GM18498 (cell line): ENCODE data around the gene RAB11FIP3.
A peak's percentile ranks its signal among the peaks of the same experiment; 100 is the strongest.
"Not testable (repeated sequence)": the region's sequence is repeated elsewhere in the genome, so short reads cannot be mapped to it uniquely, and the experiment has no call there.

Experiments
- ATAC-seq: cut with Tn5 transposase; IDR thresholded peaks from one replicate; pipeline ENCODE4 v1.9.1; 2021; ENCODE audit warnings: mild to moderate bottlenecking, moderate library complexity; ENCODE audit not compliant: unreplicated experiment

Gene RAB11FIP3

GRCh38 chr16:425082-425718, at the start of gene RAB11FIP3:
RAB11FIP3 (plus strand) TSS chr16:425649; CDS start chr16:426007, 358 bp downstream.
- peak; percentile 91 for ATAC-seq

GRCh38 chr16:375927-376816, 49.3 kb upstream of the RAB11FIP3 start:
- ATAC-seq = no peak

- ATAC-seq = no peak
Observed at GRCh38 chr16:376817-377418, 48.5 kb upstream of the RAB11FIP3 start.

- no peak for ATAC-seq
Observed at GRCh38 chr16:377419-377951, 48.0 kb upstream of the RAB11FIP3 start.

GRCh38 chr16:378113-378820, 47.2 kb upstream of the RAB11FIP3 start:
- not testable (repeated sequence) for ATAC-seq

GRCh38 chr16:378821-379182, 46.6 kb upstream of the RAB11FIP3 start:
- no peak for ATAC-seq

GRCh38 chr16:379183-379960, 46.1 kb upstream of the RAB11FIP3 start:
- no peak for ATAC-seq

GRCh38 chr16:379961-380761, 45.3 kb upstream of the RAB11FIP3 start:
- ATAC-seq = no peak

GRCh38 chr16:380762-381011, 44.8 kb upstream of the RAB11FIP3 start:
- no peak for ATAC-seq

GRCh38 chr16:381012-381788, 44.2 kb upstream of the RAB11FIP3 start:
- peak; percentile 45 for ATAC-seq

GRCh38 chr16:381789-382717, 43.4 kb upstream of the RAB11FIP3 start, which contains the start of gene PGAP6:
PGAP6 (minus strand) TSS chr16:381978; CDS start chr16:381821, 157 bp downstream.
- peak; percentile 59 for ATAC-seq

GRCh38 chr16:383326-384051, 42.0 kb upstream of the RAB11FIP3 start:
- ATAC-seq = no peak

GRCh38 chr16:386641-387156, 38.8 kb upstream of the RAB11FIP3 start:
- ATAC-seq = no peak

- not testable (repeated sequence) for ATAC-seq
Observed at GRCh38 chr16:387761-388666, 37.4 kb upstream of the RAB11FIP3 start.

GRCh38 chr16:389352-389751, 36.1 kb upstream of the RAB11FIP3 start:
- ATAC-seq = no peak

- peak; percentile 48 for ATAC-seq
Observed at GRCh38 chr16:391885-392335, 33.5 kb upstream of the RAB11FIP3 start.
